ENCODE data around the gene KLF15. TPM values are rescaled to one million over a fixed set of nuclear protein-coding genes. Genes with fewer than 3 reads are reported as not detected.
A peak's percentile ranks its signal among the peaks of the same experiment; 100 is the strongest.

KLF15 gene
- total and polyA plus RNA-seq, 2 experiments from 2014 or later: 3.5 to 19.8 TPM

DNA sequence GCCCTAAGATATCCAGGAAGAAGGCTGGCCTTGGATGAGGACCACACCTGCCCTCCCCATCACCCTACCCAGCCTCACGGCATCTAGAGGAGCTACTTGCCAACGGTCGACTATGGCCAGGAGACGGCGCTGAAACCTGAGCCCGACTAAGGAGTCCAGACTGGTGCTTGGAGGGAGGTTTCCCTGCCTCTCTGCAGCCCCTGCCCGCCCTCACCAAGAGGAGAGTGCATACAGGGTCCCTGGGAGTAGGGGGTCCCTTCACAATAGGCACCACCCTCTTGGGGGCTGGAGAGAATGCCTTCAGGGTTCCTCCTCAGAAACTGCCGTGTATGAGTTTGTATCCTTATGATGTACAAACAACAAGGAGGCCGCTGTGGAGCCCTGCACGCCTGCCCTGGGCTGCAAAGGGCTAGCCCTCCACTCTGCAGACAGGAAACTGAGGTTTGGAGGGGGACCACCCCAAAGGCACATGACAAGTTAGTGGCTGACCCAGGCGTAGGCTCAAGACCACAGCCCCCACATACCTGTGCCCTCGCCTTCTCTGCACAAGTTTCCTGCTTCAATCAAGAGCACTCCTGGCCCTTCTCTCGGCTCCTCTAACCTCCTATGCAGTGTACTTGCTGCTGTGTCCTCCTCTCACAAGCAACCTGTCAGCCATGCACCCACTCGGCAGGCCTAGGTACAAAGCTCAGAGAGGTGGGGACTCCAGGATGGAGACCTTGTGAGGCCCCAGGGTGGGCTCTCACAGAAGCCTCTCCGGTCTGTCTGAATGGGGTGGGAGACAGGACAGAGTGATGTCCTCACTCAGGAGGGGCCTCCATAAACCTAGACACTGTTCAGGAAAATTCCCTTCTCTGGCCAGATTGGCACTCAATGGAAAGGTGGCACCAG is 7.4 kb downstream of the KLF15 start:
- Histone ChIP-seq H3K4me3 (no peak overlapping the region), H3K4me1 (ENCODE audit: insufficient read depth) (no peaks in the 10 kb centered on the region), H3K27me3 (ENCODE audit: insufficient read depth) (no peaks in the 10 kb centered on the region), H3K79me2 (replicated peaks; ENCODE audit: insufficient read depth) (no peaks in the 10 kb centered on the region), H3K36me3 (ENCODE audit: insufficient read depth) (no peaks in the 10 kb centered on the region), H3K4me2 (no peak overlapping the region), H2AFZ (no peak overlapping the region), H3F3A (replicated peaks; ENCODE audit: low read depth) (no peaks in the 10 kb centered on the region), H3K9me2 (ENCODE audit: insufficient read depth) (no peaks in the 10 kb centered on the region), H3K27ac (ENCODE audit: low read depth) (no peak overlapping the region), H4K20me1 (replicated peaks; ENCODE audit: insufficient read depth) (no peaks in the 10 kb centered on the region; the same call in 1 of the 2 replicates)
- peaks cover 6% of the 10 kb centered on the region for H3K4me1 Mint-ChIP-seq
- ATAC-seq (peak; percentile 39), DNase-seq (ENCODE audit: low spot score) (no peak)
- no peak overlapping the region for H3K27ac Mint-ChIP-seq
- no peaks in the 10 kb centered on the region for H3K9me3 Mint-ChIP-seq
- H3K36me3 Mint-ChIP-seq (ENCODE audit: low read depth): peaks cover 27% of the 10 kb centered on the region
- H3K4me3 Mint-ChIP-seq: no peak overlapping the region
- TF ChIP-seq EZH2 (IDR thresholded peaks at IDR 0.05; ENCODE audit: low read depth, unreplicated experiment) (no peak), JUNB (IDR thresholded peaks at IDR 0.05; ENCODE audit: unreplicated experiment) (no peak), ZNF114 (CRISPR knock-in tag; IDR thresholded peaks at IDR 0.05) (no peak), NANOG (IDR thresholded peaks at IDR 0.05; ENCODE audit: borderline replicate concordance) (no peak), REST (IDR thresholded peaks at IDR 0.05; ENCODE audit: unreplicated experiment) (no peak), CREB1 (CRISPR knock-in tag; IDR thresholded peaks at IDR 0.05; ENCODE audit: low read depth) (no peak), CTCF (conservative IDR thresholded peaks at IDR 0.05; ENCODE audit: low read depth in 2 of 2) (peak in 1 of 2 experiments; percentile 29; a peak in 1 of 4 replicates), ETS1 (IDR thresholded peaks at IDR 0.05) (no peak)
- peaks cover 13% of the 10 kb centered on the region for H3K27me3 Mint-ChIP-seq (ENCODE audit: insufficient read depth, low read depth, poor library complexity)
